ENCODE measurements around the gene PCDHGB4.
"Not testable (repeated sequence)": the region's sequence is repeated elsewhere in the genome, so short reads cannot be mapped to it uniquely, and the experiment has no call there.

The PCDHGB4 gene

GRCh38 chr5:141366016-141366896 lies 21.2 kb upstream of the PCDHGB4 start:
- no peak for DNase-seq

DNA sequence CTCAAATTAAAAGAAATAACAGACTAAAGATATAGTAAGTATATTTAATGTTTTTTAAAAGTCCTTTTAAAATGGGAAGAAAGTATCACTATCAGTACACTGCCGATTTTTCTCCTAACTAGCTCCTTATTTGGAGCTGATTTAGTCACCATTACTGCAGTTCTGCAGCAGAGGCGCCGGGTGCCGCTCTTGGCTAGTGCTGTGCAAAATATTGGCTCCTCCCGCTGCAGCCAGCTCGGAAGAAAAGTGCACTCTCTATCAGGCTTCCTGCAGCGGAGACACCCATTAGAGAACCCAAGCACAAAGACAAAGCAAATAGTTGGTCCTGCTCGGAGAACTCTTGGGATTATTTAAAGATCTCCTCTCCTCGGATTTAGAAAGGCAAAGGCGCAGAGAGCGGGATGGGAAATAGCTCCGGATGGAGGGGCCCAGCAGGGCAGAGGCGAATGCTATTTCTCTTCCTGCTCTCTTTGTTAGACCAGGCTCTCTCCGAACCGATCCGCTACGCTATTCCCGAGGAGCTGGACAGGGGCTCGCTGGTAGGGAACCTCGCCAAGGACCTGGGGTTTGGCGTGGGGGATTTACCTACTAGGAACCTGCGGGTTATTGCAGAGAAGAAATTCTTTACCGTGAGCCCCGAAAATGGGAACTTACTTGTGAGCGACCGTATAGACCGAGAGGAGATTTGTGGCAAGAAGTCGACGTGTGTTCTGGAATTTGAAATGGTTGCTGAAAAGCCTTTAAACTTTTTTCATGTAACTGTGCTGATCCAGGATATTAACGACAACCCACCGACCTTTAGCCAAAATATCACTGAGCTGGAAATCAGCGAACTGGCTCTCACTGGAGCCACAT lies 17.3 kb upstream of the PCDHGB4 start, which contains the start of gene PCDHGB3:
PCDHGB3 (plus strand) TSS at position 249 of the 855 bp plus-strand sequence; CDS start at position 402, 153 bp downstream.
- DNase-seq: no peak

DNA sequence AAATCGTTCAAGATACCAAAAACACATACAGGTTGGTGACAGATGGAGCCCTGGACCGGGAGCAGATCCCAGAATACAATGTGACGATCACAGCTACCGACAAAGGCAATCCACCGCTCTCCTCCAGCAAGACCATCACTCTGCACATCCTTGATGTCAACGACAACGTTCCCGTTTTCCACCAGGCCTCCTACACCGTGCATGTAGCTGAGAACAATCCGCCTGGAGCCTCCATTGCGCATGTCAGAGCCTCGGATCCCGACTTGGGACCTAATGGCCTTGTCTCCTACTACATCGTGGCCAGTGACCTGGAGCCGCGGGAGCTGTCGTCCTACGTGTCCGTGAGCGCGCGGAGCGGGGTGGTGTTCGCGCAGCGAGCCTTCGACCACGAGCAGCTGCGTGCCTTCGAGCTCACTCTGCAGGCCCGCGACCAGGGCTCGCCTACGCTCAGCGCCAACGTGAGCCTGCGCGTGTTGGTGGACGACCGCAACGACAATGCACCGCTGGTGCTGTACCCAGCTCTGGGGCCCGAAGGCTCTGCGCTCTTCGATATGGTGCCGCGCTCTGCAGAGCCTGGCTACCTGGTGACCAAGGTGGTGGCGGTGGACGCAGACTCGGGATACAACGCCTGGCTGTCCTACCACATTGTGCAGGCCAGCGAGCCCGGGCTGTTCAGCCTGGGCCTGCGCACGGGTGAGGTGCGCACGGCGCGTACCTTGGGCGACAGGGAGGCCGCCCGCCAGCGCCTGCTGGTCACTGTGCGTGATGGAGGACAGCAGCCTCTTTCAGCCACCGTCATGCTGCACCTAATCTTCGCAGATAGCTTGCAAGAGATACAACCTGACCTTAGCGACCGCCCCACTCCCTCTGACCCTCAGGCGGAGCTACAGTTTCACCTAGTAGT lies 15.7 kb upstream of the PCDHGB4 start:
- DNase-seq: no peak

- no peak for DNase-seq
Observed at GRCh38 chr5:141373673-141374317, 13.7 kb upstream of the PCDHGB4 start, which contains the start of gene PCDHGA6. TSS of gene PCDHGA6 (plus strand) at chr5:141373891. CDS start at chr5:141374084, 193 bp downstream.

DNA sequence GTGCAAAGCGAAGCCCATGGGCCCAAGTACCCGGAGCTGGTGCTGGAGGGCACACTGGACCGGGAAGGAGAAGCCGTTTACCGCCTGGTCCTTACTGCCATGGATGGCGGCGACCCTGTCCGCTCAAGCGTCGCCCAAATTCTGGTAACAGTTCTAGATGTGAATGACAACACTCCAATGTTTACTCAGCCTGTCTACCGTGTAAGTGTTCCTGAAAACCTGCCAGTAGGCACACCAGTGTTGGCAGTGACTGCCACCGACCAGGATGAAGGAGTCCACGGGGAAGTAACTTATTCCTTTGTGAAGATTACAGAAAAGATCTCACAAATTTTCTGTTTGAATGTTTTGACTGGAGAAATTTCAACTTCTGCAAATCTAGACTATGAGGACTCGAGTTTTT lies 12.9 kb upstream of the PCDHGB4 start:
- DNase-seq: no peak

GRCh38 chr5:141375444-141376155 lies 11.9 kb upstream of the PCDHGB4 start:
- not testable (repeated sequence) for DNase-seq

GRCh38 chr5:141382469-141383294 lies 4.8 kb upstream of the PCDHGB4 start, which contains the start of gene PCDHGA7:
TSS of gene PCDHGA7 (plus strand) at chr5:141382742. CDS start at chr5:141382900, 158 bp downstream.
- no peak for DNase-seq

DNA sequence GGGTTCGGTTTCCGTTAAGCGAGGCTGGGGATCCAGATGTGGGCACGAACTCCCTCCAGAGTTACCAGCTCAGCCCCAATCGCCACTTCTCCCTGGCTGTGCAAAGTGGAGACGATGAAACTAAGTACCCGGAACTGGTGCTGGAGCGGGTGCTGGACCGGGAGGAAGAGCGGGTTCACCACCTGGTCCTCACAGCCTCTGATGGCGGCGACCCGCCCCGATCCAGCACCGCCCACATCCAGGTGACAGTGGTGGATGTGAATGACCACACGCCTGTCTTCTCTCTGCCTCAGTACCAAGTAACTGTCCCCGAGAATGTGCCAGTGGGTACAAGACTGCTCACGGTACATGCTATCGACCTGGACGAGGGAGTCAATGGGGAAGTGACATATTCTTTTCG lies 4.2 kb upstream of the PCDHGB4 start:
- no peak for DNase-seq

- no peak for DNase-seq
Observed at GRCh38 chr5:141384471-141385267, 2.8 kb upstream of the PCDHGB4 start.

- no peak for DNase-seq
Observed at GRCh38 chr5:141388661-141389060, 1.2 kb downstream of the PCDHGB4 start.

DNA sequence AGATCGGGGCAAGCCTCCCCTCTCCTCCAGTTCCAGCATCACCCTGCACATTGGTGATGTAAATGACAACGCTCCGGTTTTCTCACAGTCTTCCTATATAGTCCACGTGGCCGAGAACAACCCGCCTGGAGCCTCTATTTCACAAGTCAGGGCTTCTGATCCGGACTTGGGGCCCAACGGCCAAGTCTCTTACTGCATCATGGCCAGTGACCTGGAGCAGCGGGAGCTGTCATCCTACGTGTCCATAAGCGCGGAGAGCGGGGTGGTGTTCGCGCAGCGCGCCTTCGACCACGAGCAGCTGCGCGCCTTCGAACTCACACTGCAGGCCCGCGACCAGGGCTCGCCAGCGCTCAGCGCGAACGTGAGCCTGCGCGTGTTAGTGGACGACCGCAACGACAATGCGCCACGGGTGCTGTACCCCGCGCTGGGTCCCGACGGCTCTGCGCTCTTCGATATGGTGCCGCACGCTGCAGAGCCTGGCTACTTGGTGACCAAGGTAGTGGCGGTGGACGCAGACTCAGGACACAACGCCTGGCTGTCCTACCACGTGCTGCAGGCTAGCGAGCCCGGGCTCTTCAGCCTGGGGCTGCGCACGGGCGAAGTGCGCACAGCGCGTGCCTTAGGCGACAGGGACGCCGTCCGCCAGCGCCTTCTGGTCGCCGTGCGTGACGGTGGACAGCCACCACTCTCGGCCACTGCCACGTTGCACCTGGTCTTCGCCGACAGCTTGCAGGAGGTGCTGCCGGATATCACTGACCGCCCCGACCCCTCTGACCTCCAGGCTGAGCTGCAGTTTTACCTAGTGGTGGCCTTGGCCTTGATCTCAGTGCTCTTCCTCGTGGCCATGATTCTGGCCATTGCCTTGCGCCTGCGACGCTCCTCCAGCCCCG lies 1.9 kb downstream of the PCDHGB4 start:
- no peak for DNase-seq

GRCh38 chr5:141392429-141393198 lies 5.1 kb downstream of the PCDHGB4 start, which contains the start of gene PCDHGA8:
TSS of gene PCDHGA8 (plus strand) at chr5:141392633. CDS start at chr5:141392814, 181 bp downstream.
- no peak for DNase-seq

- no peak for DNase-seq
Observed at GRCh38 chr5:141393267-141393666, 5.8 kb downstream of the PCDHGB4 start.

DNA sequence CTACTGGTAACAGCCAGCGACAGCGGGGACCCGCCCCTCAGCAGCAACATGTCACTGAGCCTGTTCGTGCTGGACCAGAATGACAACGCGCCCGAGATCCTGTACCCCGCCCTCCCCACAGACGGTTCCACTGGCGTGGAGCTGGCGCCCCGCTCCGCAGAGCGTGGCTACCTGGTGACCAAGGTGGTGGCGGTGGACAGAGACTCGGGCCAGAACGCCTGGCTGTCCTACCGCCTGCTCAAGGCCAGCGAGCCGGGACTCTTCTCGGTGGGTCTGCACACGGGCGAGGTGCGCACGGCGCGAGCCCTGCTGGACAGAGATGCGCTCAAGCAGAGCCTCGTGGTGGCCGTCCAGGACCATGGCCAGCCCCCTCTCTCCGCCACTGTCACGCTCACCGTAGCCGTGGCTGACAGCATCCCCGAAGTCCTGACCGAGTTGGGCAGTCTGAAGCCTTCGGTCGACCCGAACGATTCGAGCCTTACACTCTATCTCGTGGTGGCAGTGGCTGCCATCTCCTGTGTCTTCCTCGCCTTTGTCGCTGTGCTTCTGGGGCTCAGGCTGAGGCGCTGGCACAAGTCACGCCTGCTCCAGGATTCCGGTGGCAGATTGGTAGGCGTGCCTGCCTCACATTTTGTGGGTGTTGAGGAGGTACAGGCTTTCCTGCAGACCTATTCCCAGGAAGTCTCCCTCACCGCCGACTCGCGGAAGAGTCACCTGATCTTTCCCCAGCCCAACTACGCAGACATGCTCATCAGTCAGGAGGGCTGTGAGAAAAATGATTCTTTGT lies 7.1 kb downstream of the PCDHGB4 start:
- not testable (repeated sequence) for DNase-seq

DNA sequence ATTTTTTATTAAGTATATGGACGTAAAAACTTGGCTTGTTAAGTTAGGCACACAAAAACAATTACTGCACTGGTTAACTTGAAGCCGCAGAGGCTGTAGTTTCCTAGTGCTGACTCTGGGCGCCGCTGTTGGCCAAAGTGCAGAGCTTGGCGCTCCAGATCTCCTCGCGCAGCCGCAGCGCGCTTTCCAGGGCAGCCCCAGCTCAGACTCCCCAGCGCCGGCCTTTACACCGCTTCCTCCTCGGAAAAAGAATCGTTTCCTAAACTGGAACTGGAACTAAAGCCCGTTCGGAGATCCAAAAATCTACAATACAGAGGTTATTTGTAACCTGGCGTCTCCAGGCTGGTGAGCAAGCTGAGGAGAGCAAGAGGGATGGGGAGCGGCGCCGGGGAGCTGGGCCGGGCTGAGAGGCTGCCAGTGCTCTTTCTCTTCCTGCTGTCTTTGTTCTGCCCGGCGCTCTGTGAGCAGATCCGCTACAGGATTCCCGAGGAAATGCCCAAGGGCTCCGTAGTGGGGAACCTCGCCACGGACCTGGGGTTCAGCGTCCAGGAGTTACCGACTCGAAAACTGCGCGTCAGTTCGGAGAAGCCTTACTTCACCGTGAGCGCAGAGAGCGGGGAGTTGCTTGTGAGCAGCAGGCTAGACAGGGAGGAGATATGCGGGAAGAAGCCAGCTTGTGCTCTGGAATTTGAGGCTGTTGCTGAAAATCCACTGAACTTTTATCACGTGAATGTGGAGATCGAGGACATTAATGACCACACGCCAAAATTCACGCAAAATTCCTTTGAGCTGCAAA lies 10.5 kb downstream of the PCDHGB4 start, which contains the start of gene PCDHGB5:
PCDHGB5 (plus strand) TSS at position 192 of the 796 bp plus-strand sequence; CDS start at position 373, 181 bp downstream.
- DNase-seq: not testable (repeated sequence)

Data from effector CD8-positive, alpha-beta T cell (primary cell).